ENCODE measurements around the gene KCTD3.

KCTD3 gene

DNA sequence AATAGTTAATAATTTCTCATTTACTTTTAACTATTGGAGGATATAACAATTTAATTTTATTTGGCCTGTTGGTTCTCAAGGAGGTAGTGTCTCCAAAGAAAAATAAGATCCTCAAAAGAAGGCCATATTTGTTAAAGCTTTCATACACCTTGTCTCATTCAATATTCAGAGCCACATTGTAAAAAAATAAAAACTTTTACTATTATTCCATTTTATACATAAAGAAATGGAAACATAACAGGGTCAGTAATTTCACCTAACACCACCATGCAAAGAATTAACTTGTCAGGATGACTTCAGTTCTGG is 40.3 kb upstream of the KCTD3 start:
- TF ChIP-seq FOXM1 (IDR thresholded peaks at IDR 0.05; ENCODE audit: borderline replicate concordance) (no peak), LEF1 (IDR thresholded peaks at IDR 0.05; ENCODE audit: borderline replicate concordance) (no peak), BHLHE40 (IDR thresholded peaks at IDR 0.05; ENCODE audit: borderline replicate concordance) (no peak), TARDBP (IDR thresholded peaks at IDR 0.05) (no peak), ELF4 (IDR thresholded peaks at IDR 0.05) (no peak), L3MBTL2 (conservative IDR thresholded peaks at IDR 0.05) (no peak), FOXK2 (IDR thresholded peaks at IDR 0.05) (no peak), FOXA1 (IDR thresholded peaks at IDR 0.05) (no peak), SUZ12 (IDR thresholded peaks at IDR 0.05) (no peak), NFRKB (IDR thresholded peaks at IDR 0.05) (no peak), CTBP1 (IDR thresholded peaks at IDR 0.05; ENCODE audit: borderline replicate concordance) (no peak)
- CTCF ChIA-PET, result interaction anchor here (0.5 kb wide), 1 partner anchor 1190 kb away, joined by 3 read pairs; no protein-coding TSS in a partner anchor
- no peak for DNase-seq (ENCODE audit: extremely low spot score)
- POLR2A ChIA-PET, result no interaction called here

GRCh38 chr1:215529111-215529510 is 38.0 kb upstream of the KCTD3 start:
- TF ChIP-seq CTBP1 (IDR thresholded peaks at IDR 0.05; ENCODE audit: borderline replicate concordance), result no peak
- TF ChIP-seq FOXA1 (IDR thresholded peaks at IDR 0.05), result no peak
- no peak for TF ChIP-seq ZNF384 (IDR thresholded peaks at IDR 0.05)
- no peak for TF ChIP-seq LEF1 (IDR thresholded peaks at IDR 0.05; ENCODE audit: borderline replicate concordance)
- no peak for DNase-seq (ENCODE audit: extremely low spot score)
- ChIA-PET POLR2A (no interaction called here), CTCF (no interaction called here)

GRCh38 chr1:215529571-215529970 is 37.5 kb upstream of the KCTD3 start:
- ChIA-PET POLR2A (no interaction called here), CTCF (no interaction called here)
- TF ChIP-seq BHLHE40 (IDR thresholded peaks at IDR 0.05; ENCODE audit: borderline replicate concordance) (no peak), ELF4 (IDR thresholded peaks at IDR 0.05) (no peak), CTBP1 (IDR thresholded peaks at IDR 0.05; ENCODE audit: borderline replicate concordance) (no peak), TARDBP (IDR thresholded peaks at IDR 0.05) (no peak), ZNF384 (IDR thresholded peaks at IDR 0.05) (no peak), L3MBTL2 (conservative IDR thresholded peaks at IDR 0.05) (no peak), FOXK2 (IDR thresholded peaks at IDR 0.05) (no peak), SP1 (IDR thresholded peaks at IDR 0.05) (no peak), HDGF (IDR thresholded peaks at IDR 0.05; ENCODE audit: borderline replicate concordance) (no peak), ARNT (IDR thresholded peaks at IDR 0.05) (no peak), FOXM1 (IDR thresholded peaks at IDR 0.05; ENCODE audit: borderline replicate concordance) (no peak), FOXA1 (IDR thresholded peaks at IDR 0.05) (no peak), LEF1 (IDR thresholded peaks at IDR 0.05; ENCODE audit: borderline replicate concordance) (no peak), NFRKB (IDR thresholded peaks at IDR 0.05) (no peak), SUZ12 (IDR thresholded peaks at IDR 0.05) (no peak), PKNOX1 (IDR thresholded peaks at IDR 0.05) (no peak)
- no peak for DNase-seq (ENCODE audit: extremely low spot score)

- no peak for DNase-seq (ENCODE audit: extremely low spot score)
- ChIA-PET CTCF (no interaction called here), POLR2A (no interaction called here)
- TF ChIP-seq FOXA1 (IDR thresholded peaks at IDR 0.05) (no peak), HDGF (IDR thresholded peaks at IDR 0.05; ENCODE audit: borderline replicate concordance) (no peak), ELF4 (IDR thresholded peaks at IDR 0.05) (no peak), BHLHE40 (IDR thresholded peaks at IDR 0.05; ENCODE audit: borderline replicate concordance) (no peak), SP1 (IDR thresholded peaks at IDR 0.05) (no peak), ZNF384 (IDR thresholded peaks at IDR 0.05) (no peak), LEF1 (IDR thresholded peaks at IDR 0.05; ENCODE audit: borderline replicate concordance) (no peak)
These were observed 36.6 kb upstream of the KCTD3 start for GRCh38 chr1:215530401-215530984.

- DNase-seq (ENCODE audit: extremely low spot score), result no peak
- ChIA-PET CTCF (no interaction called here), POLR2A (no interaction called here)
- TF ChIP-seq FOXK2 (IDR thresholded peaks at IDR 0.05) (no peak), HDGF (IDR thresholded peaks at IDR 0.05; ENCODE audit: borderline replicate concordance) (no peak), SP1 (IDR thresholded peaks at IDR 0.05) (no peak), ELF4 (IDR thresholded peaks at IDR 0.05) (no peak), TARDBP (IDR thresholded peaks at IDR 0.05) (no peak), FOXA1 (IDR thresholded peaks at IDR 0.05) (no peak), CTBP1 (IDR thresholded peaks at IDR 0.05; ENCODE audit: borderline replicate concordance) (no peak), BHLHE40 (IDR thresholded peaks at IDR 0.05; ENCODE audit: borderline replicate concordance) (no peak), ZNF384 (IDR thresholded peaks at IDR 0.05) (no peak), ARNT (IDR thresholded peaks at IDR 0.05) (no peak), L3MBTL2 (conservative IDR thresholded peaks at IDR 0.05) (no peak)
These were observed 27.1 kb upstream of the KCTD3 start for GRCh38 chr1:215539803-215540570.

- TF ChIP-seq BHLHE40 (IDR thresholded peaks at IDR 0.05; ENCODE audit: borderline replicate concordance), result no peak
- TF ChIP-seq FOXM1 (IDR thresholded peaks at IDR 0.05; ENCODE audit: borderline replicate concordance), result no peak
- TF ChIP-seq PKNOX1 (IDR thresholded peaks at IDR 0.05), result no peak
- no peak for TF ChIP-seq NFRKB (IDR thresholded peaks at IDR 0.05)
- TF ChIP-seq L3MBTL2 (conservative IDR thresholded peaks at IDR 0.05), result no peak
- TF ChIP-seq FOXA1 (IDR thresholded peaks at IDR 0.05), result no peak
- TF ChIP-seq HDGF (IDR thresholded peaks at IDR 0.05; ENCODE audit: borderline replicate concordance), result no peak
- no peak for DNase-seq (ENCODE audit: extremely low spot score)
- ChIA-PET CTCF (no interaction called here), POLR2A (no interaction called here)
These were observed 24.8 kb upstream of the KCTD3 start for GRCh38 chr1:215542301-215542700.

- DNase-seq (ENCODE audit: extremely low spot score), result no peak
- CTCF ChIA-PET, result no interaction called here
These were observed 23.9 kb upstream of the KCTD3 start for GRCh38 chr1:215543191-215543606.

More at GRCh38 chr1:215543191-215543606, 23.9 kb upstream of the KCTD3 start:
- TF ChIP-seq FOXK2 (IDR thresholded peaks at IDR 0.05) (no peak), ELF4 (IDR thresholded peaks at IDR 0.05) (no peak), LEF1 (IDR thresholded peaks at IDR 0.05; ENCODE audit: borderline replicate concordance) (no peak)
- POLR2A ChIA-PET, result no interaction called here
